Cardiac ventricle fibroblast (primary cell): ENCODE measurements around the gene TBCK. TPM values are rescaled to one million over a fixed set of nuclear protein-coding genes. Genes with fewer than 3 reads are reported as not detected.

Experiments
- total RNA-seq: library from RNA; depleted of rRNA; stranded (reverse); fragments of >200 nt; gene quantifications from 2 replicates; pipeline ENCODE4 v1.2.3, GENCODE V29; 2015

Gene TBCK
- total RNA-seq = 28.1 and 28.6 TPM in 2 replicates

DNA sequence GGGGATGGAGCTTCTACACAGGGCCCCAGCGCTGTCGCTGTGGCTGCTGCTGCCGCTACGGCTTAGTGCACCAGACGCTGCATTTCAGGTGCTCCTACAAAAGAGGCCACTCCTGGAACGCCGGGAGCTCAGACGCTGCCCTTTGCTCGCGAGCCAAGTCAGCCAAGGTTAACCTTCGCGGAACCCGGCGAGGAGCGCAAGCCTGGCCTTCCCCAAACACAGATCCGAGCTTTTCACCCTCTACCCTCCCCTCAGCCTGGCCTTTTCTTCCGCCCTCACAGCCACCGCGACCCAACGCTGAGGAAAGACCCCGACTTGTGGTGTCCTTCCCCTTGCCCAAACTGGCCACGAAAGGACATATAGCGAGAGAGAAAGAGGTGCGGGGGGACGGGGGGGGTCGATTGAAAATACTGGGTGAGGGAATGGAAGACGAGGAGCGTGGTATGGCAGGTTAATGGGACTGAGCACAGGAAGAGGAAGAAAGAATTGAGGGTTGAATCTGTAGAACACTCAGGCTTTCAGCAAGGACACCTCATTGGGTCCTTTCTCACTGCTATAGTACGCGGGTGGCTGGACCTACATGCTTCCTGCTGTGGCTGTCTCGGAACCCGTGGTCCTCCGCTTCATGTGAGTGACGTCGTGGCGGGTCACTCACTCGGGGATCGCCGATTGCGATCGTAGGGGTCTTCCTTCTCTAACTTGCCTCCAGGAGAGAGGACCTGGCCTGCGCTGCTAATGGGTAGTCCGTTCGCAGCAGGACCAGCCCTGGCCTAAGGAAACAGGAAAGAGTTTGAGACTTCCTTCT, at the start of gene TBCK, which contains the start of gene AIMP1:
TSS of gene TBCK (minus strand) at position 242 of the 805 bp plus-strand sequence. CDS start 7,249 bp downstream, outside the sequence.
TSS of gene AIMP1 (plus strand) at position 583 of the 805 bp plus-strand sequence. CDS start 8,460 bp downstream, outside the sequence.

Other genes with a start within 250 kb of the TBCK start
- gene AIMP1, start 341 bp upstream of the TBCK start, total RNA-seq = 16.1 and 16.2 TPM in 2 replicates
- gene GIMD1, start 52.6 kb upstream of the TBCK start, total RNA-seq = not detected in 2 replicates